Cardiac muscle cell (in vitro differentiated cells and primary cell): ENCODE data around the gene RINT1. TPM values are rescaled to one million over a fixed set of nuclear protein-coding genes. Genes with fewer than 3 reads are reported as not detected.
"Not testable (repeated sequence)": the region's sequence is repeated elsewhere in the genome, so short reads cannot be mapped to it uniquely, and the experiment has no call there.

Experiments used
- DNase-seq, 2 donors: peaks; one replicate each; pipeline versions ENCODE4 v3.0.0 to v3.0.0-alpha.2; 2010 to 2017; ENCODE audit warnings: low read depth in 1 of 2, low spot score in 1 of 2
- H3K27ac ChIP-seq: fragments of 200-600 bp; sonication (generic); 2 replicates; pipeline ENCODE4 v1.5.1; 2016
- H3K27me3 ChIP-seq: fragments of 200-600 bp; sonication (generic); 2 replicates; pipeline ENCODE4 v1.6.0; 2016; ENCODE audit warnings: control low read depth
- H3K36me3 ChIP-seq: fragments of 200-600 bp; sonication (generic); 2 replicates; pipeline ENCODE4 v1.5.1; 2016; ENCODE audit warnings: control low read depth
- H3K4me1 ChIP-seq: fragments of 200-600 bp; sonication (generic); 2 replicates; pipeline ENCODE4 v1.8.1; 2017; ENCODE audit warnings: low read depth, mild to moderate bottlenecking, mixed run types
- H3K4me3 ChIP-seq: fragments of 200-600 bp; sonication (generic); 2 replicates; pipeline ENCODE4 v1.5.1; 2016; ENCODE audit warnings: mild to moderate bottlenecking
- H3K9me3 ChIP-seq: fragments of 200-600 bp; sonication (generic); 2 replicates; pipeline ENCODE4 v1.5.1; 2017; ENCODE audit warnings: low read depth, mild to moderate bottlenecking, control low read depth
- polyA plus RNA-seq: library from polyadenylated mRNA; unstranded; fragments of >200 nt; fragmentation: Nextera tagmentation; extraction: Ambion mirVana; gene quantifications from 2 replicates; pipeline ENCODE4 v1.2.1, GENCODE V29; 2016
- total RNA-seq: library from RNA; depleted of rRNA; stranded (reverse); fragments of >200 nt; gene quantifications from 2 replicates; pipeline ENCODE4 v1.2.3, GENCODE V29; 2016
- TF ChIP-seq, protein P1 (sequence below): IDR thresholded peaks from 2 replicates; pipeline ENCODE4 v1.5.1; 2012; ENCODE audit warnings: low read depth, mild to moderate bottlenecking, low read length

RINT1 gene
- total and polyA plus RNA-seq, 2 experiments from 2014 or later, result 14.1 to 16.5 TPM

GRCh38 chr7:105519353-105519752, 12.6 kb upstream of the RINT1 start:
- no peak for DNase-seq
- Histone ChIP-seq H3K9me3 (no peaks in the 10 kb centered on the region), H3K27ac (no peak overlapping the region), H3K36me3 (no peaks in the 10 kb centered on the region), H3K4me3 (no peak overlapping the region), H3K27me3 (no peaks in the 10 kb centered on the region), H3K4me1 (no peaks in the 10 kb centered on the region)
- TF ChIP-seq, protein P1, sequence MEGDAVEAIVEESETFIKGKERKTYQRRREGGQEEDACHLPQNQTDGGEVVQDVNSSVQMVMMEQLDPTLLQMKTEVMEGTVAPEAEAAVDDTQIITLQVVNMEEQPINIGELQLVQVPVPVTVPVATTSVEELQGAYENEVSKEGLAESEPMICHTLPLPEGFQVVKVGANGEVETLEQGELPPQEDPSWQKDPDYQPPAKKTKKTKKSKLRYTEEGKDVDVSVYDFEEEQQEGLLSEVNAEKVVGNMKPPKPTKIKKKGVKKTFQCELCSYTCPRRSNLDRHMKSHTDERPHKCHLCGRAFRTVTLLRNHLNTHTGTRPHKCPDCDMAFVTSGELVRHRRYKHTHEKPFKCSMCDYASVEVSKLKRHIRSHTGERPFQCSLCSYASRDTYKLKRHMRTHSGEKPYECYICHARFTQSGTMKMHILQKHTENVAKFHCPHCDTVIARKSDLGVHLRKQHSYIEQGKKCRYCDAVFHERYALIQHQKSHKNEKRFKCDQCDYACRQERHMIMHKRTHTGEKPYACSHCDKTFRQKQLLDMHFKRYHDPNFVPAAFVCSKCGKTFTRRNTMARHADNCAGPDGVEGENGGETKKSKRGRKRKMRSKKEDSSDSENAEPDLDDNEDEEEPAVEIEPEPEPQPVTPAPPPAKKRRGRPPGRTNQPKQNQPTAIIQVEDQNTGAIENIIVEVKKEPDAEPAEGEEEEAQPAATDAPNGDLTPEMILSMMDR, result no peak

- not testable (repeated sequence) for H3K9me3 ChIP-seq
These were observed 11.4 kb upstream of the RINT1 start for GRCh38 chr7:105520620-105521019.

DNA sequence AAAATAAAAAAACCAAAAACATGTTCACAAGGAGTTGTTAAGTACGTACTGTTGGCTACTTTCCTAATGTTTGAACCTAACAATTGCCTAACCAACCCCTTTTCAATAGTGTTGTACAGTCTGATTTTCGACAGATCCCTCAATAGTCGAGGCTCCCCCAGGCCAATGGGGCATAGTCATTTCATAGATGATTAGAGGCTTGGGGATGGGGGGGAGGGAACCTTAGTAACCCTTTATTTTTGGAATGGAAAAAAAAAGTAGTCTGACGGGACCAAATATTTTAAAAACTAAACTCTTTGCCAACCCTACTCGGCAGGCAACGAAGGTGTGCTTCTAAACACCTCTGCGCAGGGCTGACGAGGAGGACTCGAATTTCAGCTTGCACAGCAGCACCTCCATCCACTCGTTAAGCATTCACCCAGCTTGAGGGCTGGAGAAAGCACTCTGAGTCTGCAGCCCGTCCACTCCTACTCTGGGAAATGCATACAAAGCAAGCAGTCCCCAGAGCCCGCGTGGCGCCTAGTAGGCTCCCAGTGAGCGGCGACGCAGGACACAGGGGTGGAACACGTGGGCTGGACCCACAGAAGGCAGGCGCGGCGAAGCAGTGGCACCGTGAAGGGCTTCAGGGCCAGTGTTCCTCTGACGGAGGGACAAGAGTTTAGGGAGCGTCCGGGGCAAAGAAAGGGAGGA, 10.8 kb upstream of the RINT1 start:
- H3K27ac ChIP-seq, result peak overlapping the region; percentile 80
- TF ChIP-seq, protein P1, result no peak
- H3K4me1 ChIP-seq, result no peaks in the 10 kb centered on the region
- no peaks in the 10 kb centered on the region for H3K27me3 ChIP-seq
- peak overlapping the region; percentile 60 for H3K4me3 ChIP-seq
- DNase-seq, result peak; percentile 62 to 76
- H3K36me3 ChIP-seq, result no peaks in the 10 kb centered on the region
- H3K9me3 ChIP-seq, result no peaks in the 10 kb centered on the region

More at GRCh38 chr7:105520620-105521019, 11.4 kb upstream of the RINT1 start:
- H3K27ac ChIP-seq, H3K4me3 ChIP-seq, H3K27me3 ChIP-seq, H3K4me1 ChIP-seq, H3K36me3 ChIP-seq: not testable (repeated sequence)
- peak in 1 of 2 donors; percentile 2 for DNase-seq

DNA sequence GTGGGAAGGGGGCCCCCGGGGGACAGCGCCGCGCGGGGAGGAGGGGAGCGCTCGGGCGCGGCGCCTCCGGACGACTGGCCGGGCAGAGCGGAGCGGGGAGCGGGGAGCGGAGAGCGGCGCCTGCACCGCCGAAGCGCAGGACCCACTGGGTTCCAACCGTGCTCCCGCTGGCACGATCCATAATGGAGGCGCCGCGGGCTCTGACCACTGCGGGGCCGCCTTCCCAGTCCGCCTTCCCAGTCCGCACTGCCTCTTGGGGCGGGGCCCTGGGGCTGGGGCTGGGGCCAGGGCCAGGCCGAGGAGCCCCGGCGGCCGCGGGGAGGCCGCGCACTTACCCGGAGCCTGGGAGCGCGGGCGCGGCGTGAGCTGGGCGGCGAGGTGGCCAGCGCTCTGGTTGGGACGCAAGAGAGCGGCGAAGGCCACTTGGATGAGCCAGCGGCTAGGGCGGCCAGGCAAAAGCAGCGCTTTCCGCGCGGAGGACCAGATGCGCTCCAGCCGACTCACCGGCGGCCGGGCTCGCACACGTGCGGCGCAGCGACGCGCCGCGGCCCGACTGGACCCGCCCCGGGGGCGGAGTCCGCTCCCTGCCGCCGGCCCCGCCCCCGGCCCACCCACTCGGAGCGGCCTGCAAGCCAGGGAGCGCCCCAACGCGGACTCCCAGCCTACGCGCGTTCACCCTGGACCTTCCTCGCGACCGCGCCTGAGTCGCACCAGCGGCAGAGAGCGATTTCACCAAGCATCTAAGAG, 10.1 kb upstream of the RINT1 start, which contains the start of gene PUS7:
Gene PUS7 (minus strand): TSS at position 555 of the 747 bp plus-strand sequence. CDS start 13,759 bp downstream, outside the sequence.
- DNase-seq, result peak; percentile 94 to 95
- no peaks in the 10 kb centered on the region for H3K4me1 ChIP-seq
- peak within 1 kb of the TSS; percentile 60 for H3K4me3 ChIP-seq
- H3K27me3 ChIP-seq, result no peaks in the 10 kb centered on the region
- peak within 1 kb of the TSS; percentile 80 for H3K27ac ChIP-seq
- no peaks in the 10 kb centered on the region for H3K36me3 ChIP-seq
- TF ChIP-seq, protein P1, result no peak
- H3K9me3 ChIP-seq, result no peaks in the 10 kb centered on the region

GRCh38 chr7:105524423-105524822, 7.6 kb upstream of the RINT1 start:
- not testable (repeated sequence) for H3K4me3 ChIP-seq, H3K27me3 ChIP-seq, H3K4me1 ChIP-seq, H3K9me3 ChIP-seq, H3K36me3 ChIP-seq, H3K27ac ChIP-seq, DNase-seq

DNA sequence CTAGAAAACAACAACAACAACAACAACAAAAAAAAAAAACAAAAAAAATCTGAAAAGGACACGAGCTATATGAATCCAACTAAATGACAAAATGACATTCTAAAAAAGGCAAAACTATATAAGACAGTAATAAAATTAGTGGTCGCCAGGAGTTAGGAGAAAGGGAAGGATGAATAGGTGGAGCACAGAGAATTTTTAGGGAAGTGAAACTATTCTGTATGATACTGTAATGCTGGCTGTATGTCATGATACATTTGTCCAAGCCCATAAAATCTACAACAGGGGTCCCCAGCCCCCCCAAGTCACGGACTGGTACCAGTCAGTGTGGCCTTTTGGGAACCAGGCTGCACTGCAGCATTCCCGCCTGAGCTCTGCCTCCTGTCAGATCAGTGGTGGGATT, 7.2 kb upstream of the RINT1 start:
- Histone ChIP-seq H3K27ac (no peak overlapping the region), H3K4me1 (no peaks in the 10 kb centered on the region), H3K27me3 (no peaks in the 10 kb centered on the region), H3K36me3 (no peaks in the 10 kb centered on the region), H3K4me3 (no peak overlapping the region), H3K9me3 (no peaks in the 10 kb centered on the region)
- TF ChIP-seq, protein P1, result no peak
- no peak for DNase-seq

DNA sequence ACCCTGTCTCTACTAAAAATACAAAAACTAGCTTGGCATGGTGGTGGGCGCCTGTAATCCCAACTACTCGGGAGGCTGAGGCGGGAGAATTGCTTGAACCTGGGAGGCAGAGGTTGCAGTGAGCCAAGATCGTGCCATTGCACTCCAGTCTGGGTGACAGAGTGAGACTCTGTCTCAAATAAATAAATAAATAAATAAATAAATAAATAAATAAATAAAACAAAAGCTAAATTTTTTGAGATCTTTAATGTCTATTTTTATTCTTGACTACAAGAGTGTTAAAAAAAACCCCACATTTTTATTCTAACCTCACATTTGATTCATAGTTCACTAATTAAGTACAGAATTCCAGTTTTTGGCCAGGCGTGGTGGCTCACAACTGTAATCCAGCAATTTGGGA, 4.3 kb upstream of the RINT1 start:
- not testable (repeated sequence) for H3K27ac ChIP-seq, DNase-seq, H3K4me3 ChIP-seq, H3K27me3 ChIP-seq, H3K4me1 ChIP-seq, H3K36me3 ChIP-seq, H3K9me3 ChIP-seq
